ENCODE results near the gene DACT3. TPM values are rescaled to one million over a fixed set of nuclear protein-coding genes. Genes with fewer than 3 reads are reported as not detected.

The DACT3 gene
- total and polyA plus RNA-seq, 2 experiments from 2014 or later: 0.78 to 2.6 TPM

- Histone ChIP-seq H3K36me3 (ENCODE audit: insufficient read depth) (peaks cover 21% of the 10 kb centered on the region; the same call in 1 of the 2 replicates), H3K79me2 (replicated peaks; ENCODE audit: insufficient read depth) (peaks cover 34% of the 10 kb centered on the region)
- DNase-seq (ENCODE audit: low spot score): no peak
These were observed 54.1 kb downstream of the DACT3 start for GRCh38 chr19:46606681-46607447.

More at GRCh38 chr19:46606681-46607447, 54.1 kb downstream of the DACT3 start:
- Histone ChIP-seq H2AFZ (no peak overlapping the region), H3F3A (replicated peaks; ENCODE audit: low read depth) (no peaks in the 10 kb centered on the region), H3K4me1 (ENCODE audit: insufficient read depth) (peaks cover 11% of the 10 kb centered on the region), H3K4me2 (no peak overlapping the region), H3K27me3 (ENCODE audit: insufficient read depth) (no peaks in the 10 kb centered on the region), H3K27ac (ENCODE audit: low read depth) (no peak overlapping the region), H3K4me3 (no peak overlapping the region), H4K20me1 (replicated peaks; ENCODE audit: insufficient read depth) (peaks cover 25% of the 10 kb centered on the region), H3K9me2 (ENCODE audit: insufficient read depth) (no peaks in the 10 kb centered on the region)
- Mint-ChIP-seq H3K9me3 (no peaks in the 10 kb centered on the region), H3K36me3 (ENCODE audit: low read depth) (peaks cover 40% of the 10 kb centered on the region), H3K27ac (no peak overlapping the region), H3K4me1 (peaks cover 20% of the 10 kb centered on the region), H3K27me3 (ENCODE audit: insufficient read depth, low read depth, poor library complexity) (peaks cover 17% of the 10 kb centered on the region), H3K4me3 (no peak overlapping the region; the same call in 2 of the 3 replicates)
- TF ChIP-seq ZNF331 (CRISPR knock-in tag; IDR thresholded peaks at IDR 0.05; ENCODE audit: low read depth) (no peak), CREB1 (CRISPR knock-in tag; IDR thresholded peaks at IDR 0.05; ENCODE audit: low read depth) (no peak), REST (IDR thresholded peaks at IDR 0.05; ENCODE audit: unreplicated experiment) (no peak), EZH2 (IDR thresholded peaks at IDR 0.05; ENCODE audit: low read depth, unreplicated experiment) (no peak), JUNB (IDR thresholded peaks at IDR 0.05; ENCODE audit: unreplicated experiment) (no peak), NANOG (IDR thresholded peaks at IDR 0.05; ENCODE audit: borderline replicate concordance) (no peak), STAT1 (IDR thresholded peaks at IDR 0.05; ENCODE audit: unreplicated experiment) (no peak), CTCF (conservative IDR thresholded peaks at IDR 0.05; ENCODE audit: low read depth in 2 of 2) (no peak), ETS1 (IDR thresholded peaks at IDR 0.05) (no peak), ZNF114 (CRISPR knock-in tag; IDR thresholded peaks at IDR 0.05) (no peak), ZNF462 (CRISPR knock-in tag; IDR thresholded peaks at IDR 0.05) (no peak), EZH2phosphoT487 (IDR thresholded peaks at IDR 0.05; ENCODE audit: unreplicated experiment) (no peak), POLR2AphosphoS5 (IDR thresholded peaks at IDR 0.05; ENCODE audit: low read depth) (no peak)
- ATAC-seq: no peak

Data from GM23338 (cell line).